ENCODE measurements around the gene PLA2G12A. TPM values are rescaled to one million over a fixed set of nuclear protein-coding genes. Genes with fewer than 3 reads are reported as not detected.

Gene PLA2G12A
- total and polyA plus RNA-seq, 2 of the 8 experiments (the other 6 are each of a cell fraction or from before 2014, with no cell fraction given): 26.6 to 47.2 TPM

DNA sequence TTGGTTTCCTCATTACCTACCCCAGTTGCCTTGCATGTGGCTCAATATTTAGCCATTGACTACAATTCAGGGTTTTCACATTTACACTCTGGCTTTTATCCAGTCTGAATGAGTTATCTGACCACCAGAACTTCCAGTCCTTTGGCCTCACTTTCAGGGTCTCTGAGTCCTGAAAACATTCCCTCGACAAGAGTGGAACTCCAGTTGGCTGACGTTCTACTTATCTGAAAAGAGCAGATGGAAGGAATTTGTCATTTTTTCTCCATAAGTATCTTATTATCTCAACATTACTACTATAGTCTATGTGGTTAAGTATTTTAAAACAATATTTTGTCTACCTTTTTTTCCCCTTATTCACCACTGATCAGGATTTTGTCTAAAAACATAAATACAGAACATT is 21.4 kb downstream of the PLA2G12A start:
- H2BK20ac ChIP-seq (ENCODE audit: low read length): no peak overlapping the region
- no peak for TF ChIP-seq EGR1 (IDR thresholded peaks at IDR 0.05; ENCODE audit: borderline replicate concordance, low read depth, low read length)
- TF ChIP-seq TEAD4 (IDR thresholded peaks at IDR 0.05; ENCODE audit: low read depth, low read length): no peak
- no peak for TF ChIP-seq ZNF274 (IDR thresholded peaks at IDR 0.05; ENCODE audit: borderline replicate concordance, extremely low read depth, low read length)
- TF ChIP-seq, protein P1, sequence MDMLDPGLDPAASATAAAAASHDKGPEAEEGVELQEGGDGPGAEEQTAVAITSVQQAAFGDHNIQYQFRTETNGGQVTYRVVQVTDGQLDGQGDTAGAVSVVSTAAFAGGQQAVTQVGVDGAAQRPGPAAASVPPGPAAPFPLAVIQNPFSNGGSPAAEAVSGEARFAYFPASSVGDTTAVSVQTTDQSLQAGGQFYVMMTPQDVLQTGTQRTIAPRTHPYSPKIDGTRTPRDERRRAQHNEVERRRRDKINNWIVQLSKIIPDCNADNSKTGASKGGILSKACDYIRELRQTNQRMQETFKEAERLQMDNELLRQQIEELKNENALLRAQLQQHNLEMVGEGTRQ (IDR thresholded peaks at IDR 0.05; ENCODE audit: low read length): no peak
- TF ChIP-seq CTBP2 (IDR thresholded peaks at IDR 0.05; ENCODE audit: borderline replicate concordance, insufficient read depth, insufficient read length, low read length): no peak
- TF ChIP-seq EP300 (IDR thresholded peaks at IDR 0.05; ENCODE audit: borderline replicate concordance in 1 of 2, low read depth in 2 of 2, low read length in 2 of 2): no peak
- no peak for TF ChIP-seq TBP (IDR thresholded peaks at IDR 0.05; ENCODE audit: low read depth, low read length)
- no peak for TF ChIP-seq RAD21 (IDR thresholded peaks at IDR 0.05 in 1 of 2, conservative IDR thresholded peaks at IDR 0.05 in 1 of 2; ENCODE audit: low read depth in 2 of 2, low read length in 2 of 2)
- no peak for TF ChIP-seq CBX5 (IDR thresholded peaks at IDR 0.05; ENCODE audit: low read depth, low read length)
- TF ChIP-seq NANOG (IDR thresholded peaks at IDR 0.05; ENCODE audit: insufficient read depth, low read depth, low read length, poor library complexity, severe bottlenecking): no peak
- TF ChIP-seq POU5F1 (IDR thresholded peaks at IDR 0.05; ENCODE audit: low read depth, low read length): no peak
- TF ChIP-seq ATF3 (IDR thresholded peaks at IDR 0.05; ENCODE audit: insufficient read depth, low read depth, low read length): no peak

More for the DNA sequence above, 21.4 kb downstream of the PLA2G12A start:
- no peak for DNase-seq (ENCODE audit: low read depth in 1 of 2, low spot score in 2 of 2)
- CTCF ChIA-PET (ENCODE audit: partially characterized antibody): interaction anchor here (0.6 to 1.2 kb wide), 3 partner anchors 33 to 133 kb away, joined by 3 read pairs; no protein-coding TSS in a partner anchor
- H3K79me1 ChIP-seq (ENCODE audit: low read depth, low read length): no peaks in the 10 kb centered on the region
- H3K79me2 ChIP-seq (ENCODE audit: control insufficient read depth in 1 of 2, insufficient read depth in 2 of 2, low read length in 2 of 2): no peaks in the 10 kb centered on the region
- no peak overlapping the region for H4K91ac ChIP-seq (replicated peaks; ENCODE audit: insufficient read length, low read length)
- no peak overlapping the region for H3K18ac ChIP-seq (ENCODE audit: extremely low read depth, low read length)
- H3K9me3 ChIP-seq (ENCODE audit: insufficient read depth in 2 of 2, low read depth in 1 of 2, low read length in 1 of 2): no peaks in the 10 kb centered on the region
- H3K56ac ChIP-seq (replicated peaks; ENCODE audit: insufficient read length, low read depth, low read length): no peak overlapping the region
- H3K4me2 ChIP-seq (ENCODE audit: insufficient read depth in 1 of 2, low read depth in 2 of 2, low read length in 2 of 2): no peak overlapping the region
- H3K9ac ChIP-seq (replicated peaks in 1 of 4; ENCODE audit: extremely low read depth in 1 of 4, low read depth in 3 of 4, low read length in 3 of 4): no peak overlapping the region
- 87% methylated on average over 2 of the region's 2 CpGs; no CpG with 5 or more reads in 1 of the 2 experiments for WGBS, 2 experiments (ENCODE audit: extremely low coverage in 1 of 2, insufficient coverage in 1 of 2, insufficient read length in 1 of 2, insufficient replicate concordance in 2 of 2, low coverage in 1 of 2, low lambda C conversion rate in 2 of 2, missing lambda C conversion rate in 1 of 2)
- no peak overlapping the region for H2AK5ac ChIP-seq (ENCODE audit: low read depth, low read length)
- no peak overlapping the region for H3K27ac ChIP-seq (ENCODE audit: low read depth, low read length)
- peaks cover 0 to 4% (median 0%) of the 10 kb centered on the region in 4 experiments; a peak in 2 of 7 replicates for H3K4me1 ChIP-seq (replicated peaks in 1 of 4; ENCODE audit: control insufficient read depth in 3 of 4, insufficient read depth in 4 of 4, low read length in 3 of 4)
- no peak overlapping the region for H2BK120ac ChIP-seq (replicated peaks; ENCODE audit: low read depth, low read length)
- no peak overlapping the region for H4K8ac ChIP-seq (ENCODE audit: extremely low read depth, insufficient read depth, low read length)
- no peaks in the 10 kb centered on the region for H3K27me3 ChIP-seq (replicated peaks in 1 of 4; ENCODE audit: control insufficient read depth in 3 of 4, extremely low read depth in 1 of 4, insufficient read depth in 3 of 4, low read length in 3 of 4)
- no peak overlapping the region for H2BK12ac ChIP-seq (ENCODE audit: low read depth, low read length)
- H4K5ac ChIP-seq (ENCODE audit: insufficient read length, low read depth, low read length): no peak overlapping the region
- FAIRE-seq: no peak
- no peaks in the 10 kb centered on the region for H4K20me1 ChIP-seq (replicated peaks in 1 of 2; ENCODE audit: control insufficient read depth in 1 of 2, insufficient read depth in 2 of 2, low read length in 2 of 2)
- POLR2A ChIA-PET (ENCODE audit: partially characterized antibody): no interaction called here
- no peak overlapping the region for H3K4me3 ChIP-seq (ENCODE audit: extremely low read depth in 1 of 4, insufficient read depth in 2 of 4, low read depth in 3 of 4, low read length in 4 of 4)
- peaks cover 0 to 28% (median 8%) of the 10 kb centered on the region in 4 experiments; a peak in 5 of 8 replicates for H3K36me3 ChIP-seq (ENCODE audit: control insufficient read depth in 2 of 4, insufficient read depth in 4 of 4, low read length in 3 of 4)
- H3K4ac ChIP-seq (replicated peaks; ENCODE audit: insufficient read length, low read depth, low read length): no peak overlapping the region
- H3K23me2 ChIP-seq (ENCODE audit: low read depth, low read length): no peaks in the 10 kb centered on the region
- no peak overlapping the region for H2AFZ ChIP-seq (ENCODE audit: low read length)
- no peak overlapping the region for H2BK5ac ChIP-seq (ENCODE audit: low read depth, low read length)
- no peak overlapping the region for H3K23ac ChIP-seq (ENCODE audit: insufficient read length)
- no peak overlapping the region for H2BK15ac ChIP-seq (ENCODE audit: low read length)
- no peak overlapping the region for H3K14ac ChIP-seq (ENCODE audit: insufficient read length)
